Activated T-helper 9 cell treated with anti-CD3 and anti-CD28 coated beads, Interleukin-2, amount 50 U/mL, for 16 hours (primary cell): ENCODE measurements around the gene UBE2V1.

Source experiments
- DNase-seq: peaks from one replicate; pipeline ENCODE4 v3.0.0-alpha.2; 2020; ENCODE audit warnings: low read depth

Gene UBE2V1

DNA sequence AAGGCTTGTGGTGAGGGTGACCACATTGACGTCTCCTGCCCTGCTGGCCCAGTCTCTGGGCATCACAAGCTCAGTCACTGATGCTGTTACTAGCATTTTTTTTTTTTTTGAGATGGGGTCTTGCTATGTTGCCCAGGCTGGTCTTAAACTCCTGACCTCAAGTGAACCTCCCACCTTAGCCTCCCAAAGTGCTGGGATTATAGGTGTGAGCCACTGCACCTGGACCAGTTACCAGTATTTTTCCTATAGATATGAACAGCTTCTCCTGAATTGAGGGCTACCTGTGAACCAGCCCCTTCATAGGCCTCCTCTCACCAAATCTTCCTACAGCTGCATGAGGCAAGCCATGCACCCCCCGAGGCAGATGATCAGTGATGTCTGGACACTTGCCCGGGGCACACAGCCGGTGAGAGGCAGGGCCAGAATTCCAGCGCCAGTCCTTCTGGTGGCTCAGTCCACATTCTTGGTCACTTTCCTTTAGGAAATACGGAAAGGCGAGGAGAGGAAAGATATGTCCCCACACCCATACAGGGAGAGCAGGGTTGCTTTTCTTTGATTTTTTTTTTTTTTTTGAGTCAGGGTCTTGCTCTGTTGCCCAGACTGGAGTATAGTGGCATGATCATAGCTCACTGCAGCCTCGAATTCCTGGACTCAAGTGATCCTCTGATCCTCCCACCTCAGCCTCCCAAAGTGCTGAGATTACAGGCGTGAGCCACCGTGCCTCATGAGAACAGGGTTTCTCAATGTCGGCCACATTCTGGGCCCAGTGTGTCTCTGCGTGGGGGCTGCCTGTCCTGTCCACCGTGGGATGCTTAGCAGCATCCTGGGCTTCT, 50.7 kb downstream of the UBE2V1 start:
- DNase-seq: no peak

DNA sequence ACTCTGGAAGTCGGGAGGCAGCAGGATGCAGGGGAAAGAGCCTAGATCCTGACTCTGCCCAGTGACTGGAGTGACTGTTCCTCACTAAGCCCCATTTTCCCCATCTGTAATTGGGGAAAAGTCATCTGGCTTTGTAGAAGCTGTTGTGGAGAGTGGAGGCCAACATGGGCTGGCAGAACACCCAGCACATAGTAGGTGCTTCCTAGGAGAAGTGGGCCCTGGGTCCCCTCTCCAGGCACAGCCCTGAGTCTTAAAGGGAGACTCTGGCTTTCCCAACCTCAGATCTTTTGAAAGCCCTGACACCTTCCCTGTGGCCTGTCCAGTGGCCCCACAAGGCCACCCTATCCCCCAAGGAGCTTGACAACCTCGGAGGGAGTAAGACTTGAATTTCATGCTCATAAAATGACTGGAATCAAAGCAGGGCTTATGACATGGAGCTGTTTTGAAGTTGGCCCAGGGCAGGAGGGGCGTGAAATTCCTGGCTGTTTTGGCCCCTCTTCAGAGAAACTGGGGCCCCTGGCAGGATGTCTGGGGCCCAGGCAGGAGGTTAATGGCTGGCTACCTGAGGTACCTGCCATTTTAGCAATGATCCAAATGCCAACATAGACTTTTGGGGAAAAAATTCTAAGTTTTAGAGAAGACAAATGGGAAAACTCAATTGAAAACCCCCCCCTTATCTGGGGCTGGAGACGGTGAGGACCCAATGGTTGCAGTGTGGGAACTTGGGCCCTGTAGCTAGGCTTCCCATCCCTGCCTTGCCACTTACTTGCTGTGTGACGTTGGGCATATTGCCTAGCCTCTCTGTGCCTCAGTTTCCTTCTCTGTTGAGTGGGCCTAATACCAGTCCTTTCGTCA, 51.6 kb downstream of the UBE2V1 start:
- DNase-seq: no peak

DNA sequence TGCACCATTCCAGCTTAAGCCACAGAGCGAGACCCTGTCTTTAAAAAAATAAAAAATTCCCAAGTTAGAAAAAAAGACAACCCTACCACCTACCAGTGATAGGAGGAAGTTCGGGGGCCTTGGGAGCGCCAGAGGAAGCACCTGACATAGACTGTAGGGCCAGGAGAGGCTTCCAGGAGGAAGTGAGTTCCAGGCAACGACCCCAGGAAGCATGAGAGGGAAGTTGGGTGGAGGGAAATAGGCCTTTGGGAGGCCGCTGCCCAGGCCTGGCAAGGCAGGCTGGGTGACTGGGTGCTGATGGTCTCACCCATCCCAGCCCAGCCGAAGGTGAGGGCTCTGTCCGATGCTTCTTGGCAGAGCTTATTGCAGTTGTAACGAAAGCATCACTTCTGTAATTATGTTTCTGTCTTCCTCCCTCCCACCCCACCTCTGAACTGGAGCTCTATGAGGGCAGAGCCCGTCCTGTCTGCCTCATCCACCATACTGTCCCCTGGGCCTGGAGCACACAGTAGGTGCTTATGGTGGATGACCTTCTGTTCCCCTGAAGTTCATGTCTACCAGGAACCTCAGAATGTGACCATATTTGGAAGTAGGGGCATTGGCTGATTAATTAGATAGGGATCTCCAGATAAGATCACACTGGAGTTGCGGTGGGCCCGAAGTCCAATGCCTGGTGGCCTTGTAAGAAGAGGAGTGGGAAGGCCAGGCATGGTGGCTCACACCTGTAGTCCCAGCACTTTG, 54.1 kb downstream of the UBE2V1 start:
- no peak for DNase-seq

DNA sequence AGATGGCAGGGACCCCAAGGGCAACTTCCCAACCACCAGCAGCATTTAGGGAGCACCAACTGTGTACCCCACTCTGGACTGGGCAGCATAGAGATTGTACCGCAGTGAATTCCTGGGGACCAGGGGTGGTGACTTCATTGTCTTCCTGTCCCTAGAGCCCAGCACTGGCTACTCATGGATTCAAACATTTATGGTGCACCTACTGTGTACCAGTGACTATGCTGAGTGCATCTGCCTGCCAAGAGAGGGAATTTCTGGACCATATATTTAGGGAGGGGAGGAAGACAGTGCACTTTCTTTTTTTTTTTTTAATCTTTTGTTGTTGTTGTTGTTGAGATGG, 55.3 kb downstream of the UBE2V1 start:
- no peak for DNase-seq

DNA sequence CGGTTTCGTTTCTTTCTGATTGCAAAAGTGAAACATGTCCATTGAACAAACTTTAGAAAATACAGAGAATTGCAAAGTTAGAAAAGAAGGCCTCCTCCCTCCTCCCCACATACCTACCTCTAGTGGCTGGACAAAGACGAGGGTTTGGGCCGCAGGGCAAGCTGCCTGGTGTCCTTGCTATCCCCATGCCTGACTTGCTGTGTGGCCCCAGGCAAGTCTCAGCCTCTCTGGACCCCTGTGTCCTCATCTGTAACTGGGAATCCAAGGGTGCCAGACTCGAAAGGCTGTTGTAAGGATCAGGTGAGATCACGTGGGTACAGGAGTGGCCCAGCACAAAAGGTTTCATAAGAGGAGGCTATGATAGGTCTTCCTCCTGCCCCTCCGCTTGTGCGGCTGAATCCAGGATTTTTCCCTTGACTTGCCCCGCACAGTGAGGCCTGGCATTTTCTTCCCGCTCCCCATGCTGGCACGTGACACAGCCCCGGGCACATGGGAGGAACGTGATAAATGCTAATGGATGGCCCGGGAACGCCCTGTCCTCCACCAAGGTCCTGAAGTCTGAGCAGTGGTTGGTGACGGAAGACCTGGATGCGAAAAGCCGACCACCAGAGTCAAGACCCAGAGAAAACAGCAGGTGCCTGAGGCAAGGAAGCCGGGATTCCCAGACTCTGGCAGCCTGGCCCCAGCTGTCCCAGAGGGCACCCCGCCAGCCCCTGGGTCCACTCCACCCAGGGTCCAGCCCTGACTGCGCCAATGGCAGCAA, 55.8 kb downstream of the UBE2V1 start:
- no peak for DNase-seq

DNA sequence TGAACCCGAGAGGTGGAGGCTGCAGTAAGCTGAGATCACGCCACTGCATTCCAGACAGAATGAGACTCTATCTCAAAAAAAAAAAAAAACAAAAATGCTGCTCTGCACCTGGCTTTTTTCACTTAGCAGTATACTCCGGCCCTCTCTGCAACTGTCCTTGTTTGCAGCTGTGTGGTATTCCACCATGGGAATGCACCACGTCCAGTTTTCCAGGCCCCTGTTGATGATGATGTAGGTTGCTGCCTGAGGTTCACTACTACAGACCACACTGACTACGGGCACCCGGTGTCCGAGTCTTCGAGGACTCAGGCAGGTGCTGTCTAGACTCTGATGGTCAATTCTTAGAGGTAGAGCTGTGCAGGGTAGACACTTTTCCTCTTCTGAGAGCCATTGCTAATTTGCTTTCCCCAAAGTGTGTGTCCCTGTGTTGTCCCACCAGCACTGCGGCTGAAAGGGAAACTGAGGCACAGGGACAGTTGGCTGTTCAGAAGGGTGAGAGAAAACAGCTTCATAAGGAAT, 56.5 kb downstream of the UBE2V1 start:
- no peak for DNase-seq

DNA sequence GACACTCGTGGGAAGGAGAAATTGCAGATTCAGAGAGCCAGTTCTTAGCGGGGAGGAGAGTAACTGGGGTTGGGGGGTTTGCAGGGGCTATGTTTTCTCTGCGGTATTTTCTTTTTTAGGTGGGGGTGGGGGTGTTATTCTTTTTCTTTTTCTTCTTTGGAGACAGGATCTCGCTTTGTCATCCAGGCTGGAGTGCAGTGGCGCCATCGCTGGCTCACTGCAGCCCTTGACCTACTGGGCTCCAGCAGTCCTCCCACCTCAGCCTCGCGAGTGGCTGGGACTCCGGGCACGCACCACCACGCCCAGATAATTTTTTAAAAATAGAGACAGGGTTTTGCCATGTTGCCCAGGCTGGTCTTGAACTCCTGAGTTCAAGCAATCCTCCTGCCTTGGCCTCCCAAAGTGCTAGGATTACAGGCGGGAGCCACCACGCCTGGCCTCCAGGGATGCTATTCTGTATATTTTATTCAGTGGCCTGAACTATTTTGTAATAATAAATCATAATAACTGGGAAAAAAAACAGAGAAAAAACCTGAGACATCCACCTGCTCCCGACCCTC, 57.3 kb downstream of the UBE2V1 start:
- no peak for DNase-seq

DNA sequence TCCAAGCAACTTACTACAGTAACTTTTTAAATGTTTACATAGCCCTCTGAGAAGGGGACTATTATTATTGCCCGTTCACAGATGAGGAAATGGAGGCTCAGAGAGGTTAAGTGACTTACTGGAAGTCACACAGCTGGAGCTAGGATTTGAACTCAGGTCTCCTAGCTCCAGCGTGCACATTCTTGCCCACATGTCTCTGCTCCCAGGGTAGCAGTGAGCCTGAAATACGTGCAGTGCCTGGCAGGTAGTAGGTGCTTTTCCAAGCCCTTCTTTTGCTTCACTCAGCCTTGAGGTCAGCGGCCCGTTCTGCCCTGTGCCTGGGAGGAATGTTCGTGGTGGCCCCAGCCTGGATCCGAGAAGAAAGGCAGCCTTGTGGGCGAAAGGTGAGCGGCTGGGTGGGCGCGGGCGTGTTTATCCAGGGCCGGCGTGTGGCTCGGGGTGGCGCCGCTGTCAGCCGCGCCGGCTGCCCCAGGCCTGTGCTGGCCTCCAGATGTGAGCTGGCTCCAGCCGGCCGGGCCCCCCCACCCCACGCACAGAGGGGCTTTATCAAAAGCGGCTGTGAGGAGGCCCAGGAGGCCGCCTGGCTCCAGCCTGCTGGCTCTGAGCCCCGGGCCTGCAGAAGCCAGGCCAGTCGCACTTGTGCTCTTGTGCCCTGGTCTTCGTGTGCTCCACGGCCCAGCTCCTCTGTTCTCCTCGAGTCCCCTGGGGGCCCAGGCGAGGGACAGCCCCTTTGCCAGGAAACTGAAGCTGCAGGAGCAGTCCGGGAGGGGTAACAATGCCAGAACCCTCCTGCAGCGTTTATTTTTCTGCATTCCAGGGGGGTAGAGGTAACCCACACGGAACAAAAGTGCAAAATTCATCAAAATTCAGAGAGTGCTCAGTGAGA, 58.1 kb downstream of the UBE2V1 start:
- DNase-seq: no peak

DNA sequence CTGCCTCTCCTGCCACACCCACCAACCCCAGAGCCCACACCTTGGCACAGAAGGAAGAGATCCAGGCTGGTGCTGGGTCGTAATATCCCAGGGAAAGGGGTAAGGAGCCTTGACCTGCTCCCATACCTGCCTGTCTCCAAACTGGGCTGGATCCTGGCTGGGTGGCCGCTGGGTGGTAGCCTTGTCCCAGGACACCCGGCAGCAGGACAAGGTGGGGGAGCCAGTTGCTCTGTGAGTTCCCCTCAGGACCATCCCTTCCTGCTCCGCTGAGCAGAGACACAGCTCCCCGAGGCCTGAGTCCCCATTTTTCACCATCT, 58.8 kb downstream of the UBE2V1 start:
- DNase-seq: no peak

DNA sequence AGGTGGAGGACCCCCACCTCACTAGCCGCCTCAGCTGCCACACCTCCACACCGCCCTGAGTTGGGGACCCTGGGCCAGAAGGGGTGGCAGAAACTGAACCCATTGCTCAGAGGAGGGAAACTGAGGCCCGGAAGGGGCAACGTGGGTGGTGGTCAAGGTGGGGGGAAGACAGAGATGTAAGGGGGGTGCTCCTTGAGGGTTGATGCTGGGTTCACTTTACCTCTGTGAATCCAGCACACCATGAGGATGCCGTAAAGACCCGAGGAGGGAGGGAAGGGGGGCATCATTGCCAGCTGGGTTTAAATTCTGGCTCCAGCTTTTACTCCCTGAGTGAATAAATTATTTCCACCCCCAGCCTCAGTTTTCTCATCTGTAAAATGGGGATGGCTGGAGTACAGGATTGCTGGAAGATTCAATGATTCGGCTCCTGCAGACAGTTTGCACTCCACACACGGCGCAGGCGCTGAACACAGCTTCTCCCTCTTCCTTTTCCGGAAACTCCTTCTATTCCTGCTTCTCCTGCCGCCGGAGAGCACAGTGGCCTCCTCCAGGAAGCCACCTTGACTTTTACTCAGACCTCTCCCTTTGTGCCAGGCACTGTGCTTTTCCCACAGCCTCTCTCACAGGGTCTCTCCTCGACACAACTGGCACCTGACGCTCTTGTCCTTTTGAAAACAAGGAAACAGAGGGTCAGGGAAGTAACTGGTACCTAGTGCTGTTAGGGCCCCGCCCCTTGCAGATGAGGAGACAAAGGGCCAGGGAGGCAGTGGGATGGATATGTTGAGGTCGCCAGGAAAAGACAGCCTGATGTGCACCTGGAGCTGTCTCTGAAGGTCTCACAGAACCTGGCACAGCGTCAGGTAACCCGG, 59.4 kb downstream of the UBE2V1 start:
- DNase-seq: no peak

DNA sequence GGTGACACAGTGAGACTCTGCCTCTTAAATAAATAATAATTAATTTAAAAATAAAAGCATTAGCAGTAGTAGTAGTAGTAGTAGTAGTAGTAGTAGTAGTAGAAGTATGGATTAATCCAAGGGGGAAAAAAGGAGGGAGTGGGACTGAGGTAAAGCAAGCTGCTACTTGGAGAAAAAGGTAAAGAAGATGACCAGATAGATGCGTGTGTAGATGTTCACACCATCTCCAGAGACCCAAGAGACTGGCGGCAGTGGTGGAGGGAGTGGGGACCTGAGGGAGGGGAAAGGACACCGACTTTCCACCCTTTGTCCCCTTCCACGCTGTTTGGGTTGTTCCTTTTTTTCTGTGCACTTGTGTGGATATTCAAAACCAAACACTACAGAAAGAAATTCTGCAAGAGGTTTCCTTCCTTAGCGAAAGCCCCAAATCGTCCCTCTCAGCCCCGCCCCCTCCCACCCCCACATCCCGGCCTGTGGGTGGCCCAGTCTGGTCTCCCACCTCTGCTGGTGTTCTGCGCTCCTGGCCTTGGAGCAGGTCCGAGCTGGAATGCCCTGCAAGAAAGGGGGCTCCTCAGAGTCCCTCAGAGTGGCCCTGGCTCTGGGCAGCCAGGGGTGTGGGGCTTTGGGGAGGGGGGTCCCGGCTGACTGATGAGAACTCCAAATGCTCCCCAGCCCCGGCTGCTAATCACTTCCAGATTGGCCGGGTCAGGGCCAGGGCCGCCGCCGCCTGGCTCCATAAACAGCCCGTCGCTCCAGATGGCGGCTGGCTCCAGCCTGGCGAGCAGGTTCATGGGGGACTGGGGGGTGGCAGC, 60.2 kb downstream of the UBE2V1 start:
- no peak for DNase-seq

DNA sequence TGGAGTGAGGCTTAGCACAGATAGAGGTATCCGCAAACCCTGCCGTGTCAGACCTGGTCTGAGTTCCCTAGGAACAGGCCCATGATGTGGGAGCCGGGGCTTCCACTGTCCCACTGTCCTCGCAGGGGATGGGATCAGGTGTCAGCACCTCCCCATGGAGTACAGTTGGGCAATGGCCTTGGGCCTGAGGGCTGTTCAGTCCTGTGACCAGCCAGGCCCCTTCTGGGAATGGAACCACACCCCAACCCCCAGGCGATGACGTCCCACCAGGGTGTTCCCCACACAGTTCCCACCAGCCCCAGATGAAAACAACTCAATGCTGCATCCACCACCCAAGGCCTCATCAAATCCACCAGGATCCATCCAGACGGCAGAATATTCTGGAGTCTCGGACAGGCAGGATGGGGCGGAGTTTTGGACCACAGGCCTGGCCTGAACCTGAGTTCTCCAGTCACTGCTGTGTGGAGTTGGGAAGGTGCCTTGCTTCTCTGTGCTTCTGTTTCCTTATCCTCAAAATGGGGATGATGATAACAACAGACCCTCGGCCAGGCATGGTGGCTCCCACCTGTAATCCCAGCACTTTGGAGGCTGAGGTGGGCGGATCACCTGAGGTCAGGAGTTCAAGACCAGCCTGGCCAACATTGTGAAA, 62.2 kb downstream of the UBE2V1 start:
- no peak for DNase-seq

DNA sequence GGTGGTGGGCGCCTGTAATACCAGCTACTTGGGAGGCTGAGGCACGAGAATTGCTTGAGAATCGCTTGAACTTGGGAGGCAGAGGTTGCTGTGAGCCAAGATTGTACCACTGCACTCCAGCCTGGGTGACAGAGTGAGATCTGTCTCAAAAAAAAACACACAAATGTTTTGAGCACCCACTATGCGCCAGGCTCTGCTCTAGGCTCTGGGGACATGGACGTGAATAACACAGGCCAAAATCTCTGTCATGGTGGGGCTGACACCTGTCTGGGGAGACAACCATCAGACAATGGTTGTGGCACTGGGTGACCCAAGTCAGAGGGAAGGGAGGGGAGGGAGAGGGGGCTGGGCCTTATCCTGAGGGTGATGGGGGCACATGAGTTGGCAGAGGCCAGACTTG, 62.7 kb downstream of the UBE2V1 start:
- no peak for DNase-seq

DNA sequence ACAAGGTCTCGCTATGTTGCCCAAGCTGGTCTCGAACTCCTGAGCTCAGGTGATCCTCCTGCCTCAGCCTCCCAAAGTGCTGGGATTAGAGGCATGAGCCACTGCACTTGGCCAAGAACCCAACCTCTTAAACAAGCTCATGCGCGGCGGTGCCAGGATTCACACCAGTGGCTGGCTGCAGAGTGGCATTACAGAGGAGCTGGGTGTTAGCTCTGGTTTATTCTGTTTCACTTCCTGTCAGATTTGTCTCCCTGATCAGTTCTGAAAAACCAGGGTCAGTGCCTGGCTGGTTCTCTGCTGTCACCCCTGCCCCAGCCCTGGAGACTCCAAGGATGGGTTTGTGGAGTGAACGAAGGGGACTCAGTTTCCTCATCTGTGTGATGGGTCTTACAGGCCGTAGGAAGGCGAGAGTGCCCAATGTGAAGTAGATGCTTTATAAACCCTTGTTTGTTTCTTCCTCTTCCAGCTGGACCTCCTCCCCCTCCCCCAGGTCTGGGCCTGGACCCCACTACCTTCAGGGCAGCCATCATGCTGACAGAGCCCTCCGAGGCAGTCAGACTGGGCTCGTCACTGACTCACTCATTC, 63.4 kb downstream of the UBE2V1 start:
- no peak for DNase-seq

DNA sequence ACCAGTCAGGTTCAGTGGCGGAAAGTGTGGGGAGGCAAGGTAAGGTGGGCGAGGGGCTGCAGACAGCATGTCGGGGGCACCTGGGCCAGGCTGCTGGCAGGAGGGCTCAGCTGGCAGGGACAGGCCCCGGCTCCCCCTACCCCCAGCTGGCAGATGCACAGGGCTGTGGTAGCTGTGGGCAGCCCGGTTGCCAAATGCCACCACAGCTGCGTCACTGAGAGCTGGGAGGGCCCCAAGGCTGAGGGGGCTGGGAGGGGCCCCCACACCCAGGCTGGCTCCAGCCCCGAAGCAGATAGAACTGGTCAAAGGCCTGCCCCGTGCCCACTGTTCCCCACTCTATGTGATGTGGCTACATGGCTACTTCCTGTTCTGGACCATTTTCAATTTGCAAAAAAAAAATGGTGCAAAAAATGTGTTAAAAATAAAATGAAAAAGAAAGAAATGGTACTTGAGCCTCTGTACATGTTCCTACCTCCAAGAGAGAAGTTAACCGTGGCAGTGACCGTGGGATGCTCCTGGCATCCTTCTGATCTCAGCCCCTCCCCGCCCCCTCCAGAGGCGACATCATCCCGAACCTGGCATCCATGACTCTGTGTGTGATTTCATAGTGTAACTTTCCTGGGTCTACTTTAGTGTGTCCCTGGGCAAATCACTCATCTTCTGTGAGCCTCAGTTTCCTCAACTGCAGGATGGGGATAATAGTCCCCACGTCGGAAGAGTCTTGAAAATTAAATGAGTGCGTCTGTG, 64.4 kb downstream of the UBE2V1 start:
- DNase-seq: no peak

DNA sequence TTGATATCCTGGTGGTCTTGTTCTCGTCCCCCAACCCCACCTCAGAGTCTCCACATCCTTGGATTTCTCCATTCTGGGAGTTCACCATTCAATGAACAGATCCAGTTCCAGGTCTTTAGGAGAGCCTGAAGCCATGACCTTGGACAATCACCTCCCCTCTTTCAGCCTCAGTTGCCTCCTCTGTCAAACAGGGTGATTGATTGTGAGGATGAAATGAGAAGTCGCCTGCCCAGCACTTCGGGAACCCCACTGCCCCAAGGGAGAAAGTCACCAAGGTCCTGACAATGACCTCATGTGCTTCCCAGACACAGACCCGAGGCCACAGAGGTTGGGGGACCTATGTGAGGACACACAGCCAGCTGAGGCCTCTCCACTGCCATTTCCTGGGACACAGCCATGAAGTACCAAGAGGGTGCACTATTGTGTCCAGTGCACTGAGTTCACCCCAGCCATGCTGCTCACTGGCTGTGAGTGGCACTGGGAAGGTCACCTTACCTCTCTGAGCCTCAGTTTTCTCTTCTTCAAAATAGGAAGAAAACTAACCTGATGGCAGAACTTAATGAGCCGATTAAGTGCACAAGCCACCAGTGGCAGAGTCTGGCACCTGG, 68.5 kb downstream of the UBE2V1 start:
- DNase-seq: no peak
